GM12878 (cell line): ENCODE results near the gene MYO19. TPM values are rescaled to one million over a fixed set of nuclear protein-coding genes. Genes with fewer than 3 reads are reported as not detected.

Experiments
- ATAC-seq: fragments of 200-7000 bp; cut with Tn5 transposase; 3 replicates; pipeline ENCODE4 v1.9.1; 2020; ENCODE audit warnings: mild to moderate bottlenecking, moderate library complexity
- BruUV-seq: library from RNA; stranded (reverse); fragments of 400-500 nt; replicated peaks from 2 replicates; lab custom pipeline; 2021; lab: Mats Ljungman, UMichigan
- CTCF ChIA-PET: fragments of 300-600 bp; sonication (Branson Sonifier 250); formaldehyde crosslinking; extraction: SDS; loops from one replicate; lab custom pipeline; 2021; ENCODE audit warnings: inconsistent platforms; lab: Yijun Ruan, JAX
- POLR2A ChIA-PET: fragments of 350-600 bp; formaldehyde crosslinking; extraction: SDS; loops from one replicate; lab custom pipeline; 2021; ENCODE audit warnings: inconsistent platforms; lab: Charles Lee
- RAD21 ChIA-PET: fragments of 300-600 bp; sonication (Branson Sonifier 250); formaldehyde crosslinking; loops from one replicate; lab custom pipeline; 2023; ENCODE audit warnings: antibody characterized with exemption; ENCODE audit not compliant: unreplicated experiment; lab: Charles Lee
- SMC1A ChIA-PET: fragments of 300-600 bp; sonication (Branson Sonifier 250); formaldehyde crosslinking; loops from one replicate; lab custom pipeline; 2023; ENCODE audit not compliant: unreplicated experiment, uncharacterized antibody; lab: Charles Lee
- DNase-seq: peaks from one replicate; pipeline ENCODE4 v3.0.0-alpha.2; 2011; ENCODE audit warnings: low read depth, low spot score
- FAIRE-seq: peaks from 3 replicates; lab custom pipeline; 2011; peaks lifted over from hg19 to GRCh38; lab: Jason Lieb, UNC
- H2AFZ ChIP-seq: 2 replicates; pipeline ENCODE4 v1.6.0; 2011; ENCODE audit warnings: low read depth, low read length, control low read depth; ENCODE audit not compliant: control insufficient read depth
- H3K27ac ChIP-seq: 2 replicates; pipeline ENCODE4 v1.5.1; 2011; ENCODE audit warnings: control low read depth; ENCODE audit not compliant: control insufficient read depth, insufficient read depth
- H3K27me3 ChIP-seq, 2 experiments: replicated peaks in 1 of 2; 2 replicates each; pipeline versions ENCODE4 v1.6.0 to v1.6.1; 2011; ENCODE audit warnings: low read length in 1 of 2; ENCODE audit not compliant: control insufficient read depth in 2 of 2, insufficient read depth in 2 of 2
- H3K36me3 ChIP-seq, 2 experiments: 2 replicates each; pipeline ENCODE4 v1.5.1; 2011; ENCODE audit warnings: low read length in 1 of 2; ENCODE audit not compliant: control insufficient read depth in 2 of 2, insufficient read depth in 2 of 2
- H3K4me1 ChIP-seq: 2 replicates; pipeline ENCODE4 v1.6.1; 2011; ENCODE audit warnings: mild to moderate bottlenecking, low read length, moderate library complexity, mixed read lengths; ENCODE audit not compliant: control insufficient read depth, insufficient read depth
- H3K4me2 ChIP-seq: 2 replicates; pipeline ENCODE4 v1.6.0; 2011; ENCODE audit warnings: control low read depth; ENCODE audit not compliant: control insufficient read depth, insufficient read depth
- H3K4me3 ChIP-seq: fragments of 200-600 bp; sonication (generic); 2 replicates; pipeline ENCODE4 v1.5.1; 2016
- H3K79me2 ChIP-seq: 2 replicates; pipeline ENCODE4 v1.6.0; 2011; ENCODE audit warnings: low read length; ENCODE audit not compliant: control insufficient read depth, insufficient read depth
- H3K9ac ChIP-seq: 2 replicates; pipeline ENCODE4 v1.8.0; 2011; ENCODE audit warnings: low read length, control low read depth, mixed read lengths; ENCODE audit not compliant: control insufficient read depth, insufficient read depth
- H3K9me3 ChIP-seq: replicated peaks from 3 replicates; pipeline ENCODE4 v1.5.1; 2011; ENCODE audit warnings: mild to moderate bottlenecking, low read length; ENCODE audit not compliant: control insufficient read depth, insufficient read depth
- H4K20me1 ChIP-seq: 2 replicates; pipeline ENCODE4 v1.6.0; 2011; ENCODE audit not compliant: control insufficient read depth, insufficient read depth
- CEBPB ChIP-seq, 2 experiments: fragments of 150-350 bp in 1 of 2; IDR thresholded peaks; 2 replicates each; pipeline ENCODE4 v1.6.1; 2012 to 2014; ENCODE audit warnings: low read depth in 2 of 2, low read length in 2 of 2, borderline replicate concordance in 1 of 2, inconsistent platforms in 1 of 2
- CHD1 ChIP-seq: IDR thresholded peaks from 2 replicates; pipeline ENCODE4 v1.6.1; 2012; ENCODE audit warnings: low read depth, low read length, improper control_type of control experiment
- ETV6 ChIP-seq, 2 experiments: fragments of 450-650 bp in 1 of 2; IDR thresholded peaks in 1 of 2; conservative IDR thresholded peaks in 1 of 2; 2 replicates each; pipeline ENCODE4 v1.6.1; 2014; ENCODE audit warnings: antibody characterized with exemption in 1 of 2, borderline replicate concordance in 1 of 2, low read depth in 1 of 2, mild to moderate bottlenecking in 1 of 2, moderate library complexity in 1 of 2
- KLF5 ChIP-seq: fragments of 450-650 bp; IDR thresholded peaks from 2 replicates; pipeline ENCODE4 v1.6.1; 2014; ENCODE audit warnings: mild to moderate bottlenecking; ENCODE audit not compliant: partially characterized antibody
- PKNOX1 ChIP-seq: fragments of 450-650 bp; IDR thresholded peaks from 2 replicates; pipeline ENCODE4 v1.6.1; 2016; ENCODE audit warnings: mild to moderate bottlenecking
- ZBTB4 ChIP-seq: fragments of 450-650 bp; formaldehyde crosslinking; IDR thresholded peaks from 2 replicates; pipeline ENCODE4 v1.4.0; 2022; ENCODE audit warnings: mild to moderate bottlenecking, moderate library complexity
- ZNF384 ChIP-seq: IDR thresholded peaks from 2 replicates; pipeline ENCODE4 v1.6.1; 2012; ENCODE audit warnings: low read depth, mild to moderate bottlenecking, low read length, improper control_type of control experiment, borderline replicate concordance
- WGBS: methylation state at CpG from one replicate; pipeline ENCODE4 v1.1.6; 2016; ENCODE audit warnings: low lambda C conversion rate; ENCODE audit not compliant: insufficient replicate concordance, insufficient coverage; ENCODE audit errors: missing lambda C conversion rate; 5-methylcytosine and 5-hydroxymethylcytosine counted together
- in situ Hi-C: fragments of 300-500 bp; cut with MboI; formaldehyde crosslinking; loops from 9 replicates; pipeline ENCODE4 v1.14.3; 2018; ENCODE audit warnings: mixed read lengths
- intact Hi-C: fragments of 100-400 bp; cut with micrococcal nuclease; formaldehyde crosslinking; loops from one replicate; pipeline ENCODE4 v1.14.2; 2022; ENCODE audit not compliant: unreplicated experiment
- polyA plus RNA-seq, 11 experiments: library from polyadenylated mRNA; depleted of rRNA in 4 of 11; unstranded in 6 of 11; stranded (reverse) in 5 of 11; fragments of >200 nt; fragmentation: Nextera tagmentation in 4 of 11; fragmentation: Illumina TruSeq in 1 of 11; extraction: Ambion mirVana in 4 of 11; extraction: Trizol in 1 of 11; gene quantifications; 1 replicate in 1 of 11; 2 replicates in 10 of 11; pipeline versions ENCODE4 v1.2.1 to v1.2.3, GENCODE V29; 2011 to 2016; ENCODE audit warnings: inconsistent platforms in 2 of 11, missing spikeins in 2 of 11, low read depth in 1 of 11
- total RNA-seq, 4 experiments: library from RNA; depleted of rRNA in 3 of 4; stranded (reverse); fragments of >200 nt in 3 of 4; fragmentation: Illumina TruSeq in 1 of 4; extraction: Trizol in 1 of 4; gene quantifications; 2 replicates each; pipeline versions ENCODE4 v1.2.1 to v1.2.3, GENCODE V29; 2013 to 2021

The MYO19 gene
- total and polyA plus RNA-seq, 10 of the 15 experiments (the other 5 are each of a cell fraction or from before 2014, with no cell fraction given) = 11.4 to 103 (median 67.1) TPM

GRCh38 chr17:36501963-36502362 lies 32.7 kb downstream of the MYO19 start:
- ChIA-PET SMC1A (no interaction called here), CTCF (no interaction called here), POLR2A (no interaction called here), RAD21 (no interaction called here)
- Histone ChIP-seq H2AFZ (no peak overlapping the region), H3K9me3 (no peaks in the 10 kb centered on the region), H3K27ac (no peak overlapping the region), H3K4me3 (no peak overlapping the region), H3K4me2 (no peak overlapping the region), H4K20me1 (no peaks in the 10 kb centered on the region), H3K27me3 (no peaks in the 10 kb centered on the region), H3K79me2 (no peaks in the 10 kb centered on the region), H3K9ac (no peak overlapping the region), H3K36me3 (peaks cover 26 to 27% of the 10 kb centered on the region in 2 experiments), H3K4me1 (no peaks in the 10 kb centered on the region)
- no TSS peak for BruUV-seq
- intact Hi-C loops (no loop called here), in situ Hi-C loops (no loop called here)
- DNase-seq (no peak), FAIRE-seq (no peak), ATAC-seq (no peak)
- TF ChIP-seq CEBPB (IDR thresholded peaks at IDR 0.05; ENCODE audit: borderline replicate concordance in 1 of 2, low read depth in 2 of 2, low read length in 2 of 2) (no peak), ETV6 (conservative IDR thresholded peaks at IDR 0.05 in 1 of 2, IDR thresholded peaks at IDR 0.05 in 1 of 2; ENCODE audit: borderline replicate concordance in 1 of 2, low read depth in 1 of 2) (no peak), ZBTB4 (CRISPR knock-in tag) (no peak), ZNF384 (no peak), KLF5 (no peak), CHD1 (no peak), PKNOX1 (no peak)
- 98% methylated on average over 3 of the region's 6 CpGs for WGBS
